HG03108 (cell line): ENCODE results near the gene BCL2.

Experiments
- ATAC-seq: cut with Tn5 transposase; IDR thresholded peaks from one replicate; pipeline ENCODE4 v1.9.1; 2021; ENCODE audit warnings: moderate library complexity; ENCODE audit not compliant: unreplicated experiment

BCL2 gene

DNA sequence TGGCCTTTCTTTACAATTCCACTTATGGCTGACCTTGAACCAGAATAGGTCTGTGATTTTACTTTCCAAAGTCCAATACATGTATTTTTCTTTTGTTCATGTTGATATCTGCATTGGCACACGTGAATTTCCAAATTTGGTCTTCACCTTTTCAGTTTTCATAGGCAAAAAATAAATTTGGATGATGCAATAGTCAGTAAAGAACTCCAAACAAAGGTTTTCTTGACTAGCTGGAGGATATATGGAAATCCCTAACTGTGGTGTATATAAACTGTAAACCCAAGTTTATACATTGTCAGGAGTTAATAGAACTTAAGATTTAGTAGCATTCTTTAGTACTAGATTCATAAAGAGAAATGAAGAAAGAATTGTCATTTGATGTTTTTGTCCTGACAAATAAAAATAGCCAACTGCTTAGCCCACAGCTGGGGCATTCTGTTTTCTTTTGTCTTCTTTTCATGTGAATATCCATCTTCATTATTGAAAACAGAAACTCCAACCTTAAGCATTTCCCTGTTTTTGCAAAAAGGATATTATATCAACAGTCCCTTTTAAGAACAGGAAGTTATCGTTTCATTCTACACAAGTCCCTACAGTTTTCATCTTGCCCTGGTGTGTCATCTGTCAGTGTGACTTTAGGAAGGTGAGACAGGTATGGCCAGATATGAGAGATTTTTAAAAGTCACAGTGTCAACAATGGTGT is 132.9 kb downstream of the BCL2 start:
- no peak for ATAC-seq

DNA sequence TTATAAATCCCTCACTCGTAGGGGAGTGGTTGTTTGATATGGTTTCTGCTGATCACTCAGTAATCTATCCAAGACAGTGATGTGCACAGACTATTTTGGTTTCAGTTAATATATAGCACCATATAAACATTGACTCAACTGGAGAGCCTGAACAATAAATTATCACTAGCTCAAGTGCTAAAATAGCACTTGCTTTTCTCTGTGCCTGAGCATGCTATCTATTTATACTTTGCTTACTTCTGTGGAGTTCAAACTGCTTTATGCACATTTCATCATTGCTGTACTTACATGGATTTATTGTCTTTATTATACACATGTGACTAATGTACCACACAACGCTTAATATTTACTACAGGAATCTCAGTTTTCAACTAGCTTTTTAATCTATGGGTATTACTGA is 133.6 kb downstream of the BCL2 start:
- no peak for ATAC-seq

DNA sequence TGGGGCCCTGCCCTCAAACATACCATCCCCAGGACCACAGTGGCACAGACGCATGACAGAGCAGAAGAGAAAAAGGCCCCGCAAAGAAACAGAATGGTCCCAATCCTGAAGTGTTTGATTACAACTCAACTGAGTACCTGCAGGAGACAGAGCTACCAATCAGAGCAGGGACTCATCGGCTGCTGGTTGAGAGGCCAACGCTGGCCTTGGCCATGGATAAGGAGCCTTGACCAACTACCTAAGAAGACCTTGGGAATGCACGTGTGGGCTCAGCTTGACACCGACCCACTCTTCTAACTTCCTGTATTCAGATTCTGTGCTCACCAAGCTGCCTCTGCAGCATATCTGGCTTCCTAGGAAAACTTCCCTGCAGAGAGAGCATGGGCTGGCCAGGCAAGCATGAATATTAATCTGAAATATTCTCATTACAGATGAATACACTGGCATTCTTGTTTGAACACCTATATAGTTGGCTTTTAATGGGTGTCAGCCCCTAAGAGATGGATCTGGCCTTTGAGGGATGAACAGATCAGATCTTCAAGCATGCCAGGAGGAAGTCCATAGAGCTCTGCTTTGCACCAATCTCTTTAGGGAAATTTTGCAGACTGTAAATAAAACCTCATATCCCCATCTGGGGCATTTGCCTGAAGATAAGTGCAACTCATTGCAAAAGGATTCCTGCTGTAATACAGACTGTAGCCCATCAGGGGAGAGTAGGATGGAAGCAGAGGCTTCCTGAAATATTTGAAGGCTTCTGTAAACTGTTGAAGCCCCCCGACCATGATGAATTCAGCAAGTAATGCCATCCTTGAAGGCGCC is 135.4 kb downstream of the BCL2 start:
- ATAC-seq, result no peak

DNA sequence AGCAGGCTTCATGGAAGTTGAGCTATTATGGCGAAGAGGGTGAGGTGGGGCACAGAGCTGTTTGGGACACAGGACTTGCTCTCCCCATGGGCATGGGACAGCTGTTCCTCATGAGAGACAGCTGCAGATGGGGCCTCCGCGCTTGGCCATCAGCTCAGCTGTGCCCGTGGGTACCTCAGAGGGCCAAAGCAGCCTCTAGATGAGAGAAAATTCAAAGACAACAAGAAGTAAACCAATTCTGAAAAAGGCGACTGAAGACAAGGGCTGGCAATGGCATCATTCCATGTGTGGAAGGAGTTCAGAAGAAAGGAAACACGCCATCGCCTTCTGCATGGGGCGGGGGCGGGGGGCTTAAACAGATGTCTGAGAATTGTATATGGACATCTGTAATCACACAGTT is 136.2 kb downstream of the BCL2 start:
- ATAC-seq, result no peak

DNA sequence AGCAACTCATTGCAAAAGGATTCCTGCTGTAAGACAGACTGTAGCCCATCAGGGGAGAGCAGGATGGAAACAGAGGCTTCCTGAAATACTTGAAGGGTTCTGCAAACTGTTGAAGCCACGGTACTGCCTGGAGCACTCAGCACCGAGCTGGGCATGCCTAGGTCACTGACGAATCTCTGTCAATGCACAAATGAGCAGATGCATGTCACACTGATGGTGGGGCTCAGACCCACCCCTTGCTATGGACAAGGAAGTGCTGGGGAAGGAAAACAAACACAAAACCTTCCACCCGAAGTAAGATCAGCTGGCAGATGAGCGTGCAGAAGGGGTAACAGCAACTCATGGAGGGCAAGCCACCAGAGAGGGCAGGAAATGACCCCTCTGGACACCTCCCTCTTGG is 136.7 kb downstream of the BCL2 start:
- ATAC-seq, result no peak

DNA sequence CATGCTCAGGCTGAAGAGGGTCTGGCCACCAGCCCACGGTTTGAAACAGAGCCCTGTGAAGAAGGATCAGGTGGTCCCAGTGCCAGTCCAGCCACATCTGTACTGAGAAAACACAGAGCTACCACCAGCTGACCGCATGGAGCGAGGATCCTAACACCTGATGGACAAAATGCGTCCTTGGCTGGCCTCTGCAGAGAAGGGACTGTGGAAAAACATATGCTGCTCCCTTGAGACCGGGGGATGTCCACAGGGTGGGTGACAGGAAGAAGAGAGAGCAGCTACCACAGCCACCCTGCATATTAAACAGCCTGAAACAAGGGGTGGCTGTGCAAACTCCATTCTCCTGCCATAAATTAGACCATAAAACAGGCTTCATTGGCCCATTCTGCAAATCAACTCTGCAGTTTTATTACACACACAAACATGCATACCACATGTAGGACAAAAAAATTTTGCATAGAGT is 137.2 kb downstream of the BCL2 start:
- ATAC-seq, result no peak

DNA sequence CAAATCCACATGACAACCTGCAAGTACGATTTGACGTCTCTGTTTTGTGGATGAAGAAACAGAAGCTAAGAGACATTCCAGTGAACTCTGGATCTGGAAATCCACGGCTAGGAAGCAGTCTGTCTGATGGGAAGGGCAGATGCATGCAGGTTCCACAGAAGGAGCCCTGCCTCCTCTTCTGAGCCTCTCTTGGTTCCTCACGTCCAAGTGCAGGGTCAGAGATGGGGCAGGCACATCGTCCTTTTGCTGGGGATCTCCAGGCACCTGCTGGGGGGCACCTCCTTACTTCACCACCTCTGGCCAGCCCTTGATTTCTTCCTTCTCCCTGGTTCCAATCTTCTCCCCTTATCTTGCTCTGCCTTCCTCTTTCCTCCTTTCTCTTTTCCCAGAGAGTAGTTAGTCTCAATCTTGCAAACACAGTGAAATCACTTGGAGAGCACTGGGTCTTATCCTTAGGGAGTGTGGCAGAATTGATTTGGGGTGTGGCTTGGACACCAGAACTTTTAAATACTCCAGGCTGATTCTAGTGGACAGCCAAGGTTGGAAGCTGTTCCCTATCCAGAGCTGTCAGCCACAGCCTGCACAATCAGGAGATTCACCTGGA is 137.8 kb downstream of the BCL2 start:
- ATAC-seq, result no peak

DNA sequence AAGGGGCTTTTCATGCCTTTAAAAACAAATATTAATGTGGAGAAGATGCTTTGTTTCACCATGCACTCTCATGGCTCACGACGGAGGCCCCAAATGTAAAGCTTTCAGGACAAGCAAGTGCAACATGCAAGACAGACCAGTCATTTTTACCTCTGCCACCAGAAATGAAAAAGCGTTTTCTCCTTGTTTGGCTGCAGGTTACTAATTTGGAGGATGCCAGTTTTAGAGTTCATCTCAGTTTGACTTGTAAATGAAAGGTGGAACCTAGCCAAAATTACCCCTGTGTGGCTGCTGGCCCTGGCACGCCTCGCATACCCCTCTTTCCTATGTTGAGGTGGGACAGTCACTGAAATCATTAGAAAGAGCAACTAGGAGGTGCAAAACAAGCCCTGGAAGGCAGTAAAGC is 138.6 kb downstream of the BCL2 start:
- peak; percentile 39 for ATAC-seq

DNA sequence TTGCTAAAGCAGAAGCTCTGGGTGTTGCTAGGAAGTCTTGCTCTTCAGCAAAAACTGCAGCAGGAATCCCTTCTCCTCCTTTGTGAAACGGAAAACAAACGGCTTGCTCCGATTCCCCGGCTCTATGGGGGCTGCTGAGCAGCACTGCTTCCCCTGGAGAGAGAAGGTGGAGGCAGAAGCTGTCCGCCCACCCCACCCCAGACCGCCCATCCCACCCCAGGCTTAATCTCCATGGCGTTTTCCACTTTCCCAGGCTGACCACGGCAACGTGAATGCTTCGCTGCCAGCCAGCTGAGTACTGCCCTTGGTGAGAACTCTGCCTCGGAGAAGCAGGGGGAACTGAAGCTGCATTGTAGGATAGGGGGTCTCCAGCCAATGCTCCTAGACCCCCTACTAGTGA is 139.2 kb downstream of the BCL2 start:
- ATAC-seq, result no peak

DNA sequence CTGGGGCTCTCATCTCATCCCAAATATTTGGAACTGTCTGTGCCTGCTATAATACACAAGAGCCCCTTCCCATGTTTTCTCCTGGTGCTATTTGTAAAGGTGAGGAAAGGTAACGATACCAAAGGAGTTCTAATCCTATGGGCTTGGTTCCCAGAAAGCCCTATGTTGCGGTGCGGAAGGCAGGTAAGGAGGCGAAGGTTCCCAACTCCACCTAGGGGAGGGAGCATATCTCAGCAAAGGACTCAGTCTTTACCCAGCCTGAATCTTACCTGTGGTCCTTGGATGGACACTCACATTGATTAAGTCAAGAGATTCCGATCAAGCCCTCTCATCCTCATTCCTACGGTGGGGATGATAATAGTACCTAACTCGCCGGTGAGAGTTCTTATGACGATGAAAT is 140.1 kb downstream of the BCL2 start:
- ATAC-seq, result no peak

DNA sequence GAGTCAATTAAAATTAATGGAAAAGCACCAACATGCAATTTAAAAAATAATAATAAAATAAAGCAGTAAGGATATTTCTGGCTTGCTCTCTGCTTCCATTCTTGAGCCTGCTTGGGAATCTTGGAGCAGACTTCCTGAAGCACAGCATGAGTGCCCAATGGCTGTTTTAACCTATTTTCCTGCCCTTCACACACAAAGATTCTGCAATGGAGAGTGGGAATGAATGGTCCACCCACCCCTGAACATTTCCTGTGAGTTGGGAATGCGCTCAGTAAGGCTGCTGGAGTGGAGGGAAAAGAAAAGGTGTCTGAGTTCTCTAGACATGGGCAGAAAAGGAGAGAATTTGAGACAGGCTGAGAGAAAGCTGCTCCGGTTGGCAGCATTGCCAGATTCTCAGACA is 140.6 kb downstream of the BCL2 start:
- no peak for ATAC-seq

DNA sequence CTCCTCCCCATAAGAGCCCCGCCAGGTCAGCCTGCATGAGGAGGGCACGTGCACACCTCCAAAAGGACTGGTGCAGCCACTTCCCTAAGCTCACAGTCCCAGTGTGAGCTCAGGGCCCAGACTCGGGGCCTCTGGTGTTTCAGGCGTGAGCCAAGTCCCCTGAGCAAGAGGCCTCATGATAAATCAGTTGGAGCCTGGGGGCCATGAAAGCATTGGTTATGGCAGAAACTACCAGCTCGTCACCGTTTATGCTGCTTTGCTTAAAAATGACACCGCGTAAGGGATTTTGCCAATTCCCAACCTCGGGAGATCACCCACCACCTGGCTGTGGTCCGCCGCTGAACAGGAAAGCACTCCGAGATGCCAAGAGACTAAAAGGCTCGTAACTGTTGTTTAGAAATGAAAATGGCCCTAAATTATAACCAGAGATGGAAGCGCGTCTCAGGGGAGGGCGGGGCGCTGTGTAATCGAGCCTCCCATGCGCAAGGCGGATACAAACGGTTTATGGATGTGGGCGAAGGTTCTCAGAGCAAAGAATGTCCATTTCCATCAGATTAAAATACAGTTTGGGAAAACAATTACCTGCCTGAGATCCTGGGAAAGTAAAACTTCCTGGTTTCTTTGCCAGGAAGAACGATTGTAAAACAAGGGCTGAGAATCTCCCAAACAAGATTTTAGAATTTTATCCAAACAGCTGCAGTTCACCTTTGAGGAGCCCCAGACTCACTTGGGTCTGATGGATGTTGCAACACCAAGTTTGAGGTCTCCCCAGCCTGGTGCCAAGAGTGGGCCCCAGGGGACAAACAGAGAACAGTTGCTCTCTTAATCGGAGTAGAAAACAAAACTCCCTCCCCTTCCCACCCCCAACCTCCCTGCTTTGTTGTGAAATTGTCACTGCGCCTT is 141.4 kb downstream of the BCL2 start:
- no peak for ATAC-seq

DNA sequence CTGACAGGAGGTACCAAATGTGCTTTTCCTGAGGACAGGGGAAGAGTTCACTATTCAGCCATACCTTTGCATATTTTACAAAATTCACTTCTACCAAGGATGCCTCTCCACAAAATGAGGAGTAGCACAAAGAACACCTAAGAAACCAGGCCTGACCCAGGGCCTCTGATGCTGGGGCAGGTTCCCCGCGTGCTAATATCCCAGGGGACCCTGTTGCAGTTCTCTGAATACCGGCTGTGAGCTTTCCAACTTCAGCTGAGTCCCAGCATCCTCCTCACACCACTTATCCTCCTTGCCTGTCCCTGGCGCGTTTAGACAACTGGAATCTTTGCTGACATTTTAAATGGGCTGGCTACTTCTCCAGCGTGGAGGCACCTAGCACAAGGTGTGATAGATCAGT is 142.3 kb downstream of the BCL2 start:
- no peak for ATAC-seq

DNA sequence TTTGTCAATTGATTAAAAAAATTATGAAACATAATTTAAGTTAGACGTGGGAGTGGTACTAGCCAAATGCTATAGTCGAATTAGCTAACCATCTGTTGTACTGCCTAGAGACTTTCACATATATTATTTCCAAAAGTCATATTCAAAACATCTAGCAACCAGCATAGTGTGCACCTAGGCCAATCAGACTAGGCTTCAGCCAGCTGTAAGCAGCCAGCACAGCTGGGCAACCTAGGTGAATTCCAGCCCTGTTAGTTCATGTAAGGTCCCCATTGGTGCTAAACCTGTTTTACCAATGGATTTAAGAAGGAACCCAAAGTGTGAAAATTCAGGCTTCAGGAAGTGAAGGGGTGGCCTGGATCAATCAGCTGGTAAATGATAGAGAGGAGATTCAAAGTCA is 144.3 kb downstream of the BCL2 start:
- no peak for ATAC-seq

DNA sequence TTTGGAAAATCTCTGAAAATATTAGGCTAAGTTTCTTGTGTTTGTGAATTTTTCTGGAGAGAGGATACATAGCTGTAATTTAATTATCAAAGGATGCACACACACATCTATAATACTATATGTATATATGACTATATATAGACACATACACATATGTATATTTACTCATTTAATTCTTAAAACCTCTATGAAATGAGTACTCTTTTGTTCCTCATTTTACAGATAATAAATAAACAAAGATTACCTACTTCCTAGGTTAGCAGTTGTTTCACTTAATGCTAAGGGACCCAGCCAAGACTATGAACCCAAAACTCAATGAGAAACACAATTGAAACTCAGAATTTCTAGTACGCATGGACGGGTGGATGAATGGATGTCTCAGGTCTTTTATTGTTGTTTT is 145.6 kb downstream of the BCL2 start:
- no peak for ATAC-seq

DNA sequence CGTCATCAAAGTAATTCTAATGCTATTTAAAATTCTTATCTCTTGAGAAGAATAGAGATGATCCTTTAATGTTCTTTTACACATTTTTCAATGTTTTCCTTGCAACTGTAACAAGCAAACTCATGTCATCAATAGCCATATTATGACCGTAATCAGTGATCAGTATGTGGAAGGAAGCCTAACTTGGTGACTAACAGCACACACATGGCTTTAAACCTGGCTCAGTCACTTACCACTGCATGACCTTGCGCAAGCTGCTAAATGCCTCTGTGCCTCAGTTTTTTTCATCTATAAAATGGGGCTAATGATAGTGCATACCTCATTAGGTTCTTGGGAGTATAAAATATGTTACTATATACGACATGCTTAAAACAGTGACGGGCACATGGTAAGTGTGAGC is 149.7 kb downstream of the BCL2 start:
- ATAC-seq, result no peak

DNA sequence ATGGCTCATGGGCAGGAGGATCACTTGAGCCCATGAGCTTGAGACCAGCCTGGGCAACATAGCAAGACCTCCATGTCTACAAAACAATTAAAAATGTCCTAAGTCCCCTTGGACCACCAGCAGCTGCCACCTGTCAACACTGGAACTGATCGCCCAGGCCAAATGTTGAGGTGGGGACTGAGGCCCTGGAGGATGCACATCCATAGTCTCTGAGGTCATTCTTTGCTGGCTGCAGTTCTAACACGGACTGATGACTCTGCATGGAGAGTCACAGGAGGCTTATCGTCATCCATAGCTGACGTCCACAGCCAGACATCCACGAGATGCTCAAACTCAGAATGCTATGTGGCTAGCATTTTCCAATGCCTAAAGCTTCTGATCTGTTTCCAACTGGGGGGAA is 151.3 kb downstream of the BCL2 start:
- no peak for ATAC-seq

DNA sequence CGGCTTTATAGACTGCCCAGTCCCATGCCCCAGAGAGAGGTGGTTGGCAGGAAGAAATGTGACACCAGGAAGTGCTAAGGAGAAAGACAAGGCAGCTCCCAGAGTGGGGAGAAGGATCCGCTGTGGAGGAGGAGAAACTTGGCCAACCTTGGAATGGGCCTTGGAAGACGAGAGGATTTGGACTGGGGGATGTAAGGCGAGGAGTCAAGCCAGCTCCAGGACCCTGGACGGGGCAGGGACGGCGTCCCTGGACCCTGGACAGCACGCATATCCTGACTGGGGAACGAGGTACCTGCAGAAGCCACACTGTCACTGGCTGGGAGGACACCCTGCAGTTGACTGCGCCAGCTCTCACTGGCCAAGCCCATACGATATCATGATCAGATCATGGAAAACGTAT is 153.4 kb downstream of the BCL2 start:
- no peak for ATAC-seq

DNA sequence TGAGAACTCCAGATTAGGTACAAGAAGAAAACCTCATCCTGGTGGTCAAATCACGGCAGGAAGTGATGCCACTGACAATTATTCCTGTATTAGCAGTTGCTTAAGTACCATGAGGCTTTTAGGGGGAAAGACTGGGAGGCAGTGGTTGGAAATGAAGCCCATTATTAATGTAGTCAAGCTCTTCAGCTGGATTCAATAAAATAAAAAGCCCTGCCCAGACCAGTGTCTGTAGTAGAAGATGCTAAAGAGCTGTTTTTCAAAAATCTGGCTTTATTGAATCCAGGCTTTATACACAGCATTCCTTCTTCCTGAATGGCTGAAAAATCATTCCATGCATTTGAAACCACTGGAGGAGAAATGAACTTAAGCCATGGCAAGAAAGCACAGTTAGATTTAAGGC is 155.2 kb downstream of the BCL2 start:
- no peak for ATAC-seq

DNA sequence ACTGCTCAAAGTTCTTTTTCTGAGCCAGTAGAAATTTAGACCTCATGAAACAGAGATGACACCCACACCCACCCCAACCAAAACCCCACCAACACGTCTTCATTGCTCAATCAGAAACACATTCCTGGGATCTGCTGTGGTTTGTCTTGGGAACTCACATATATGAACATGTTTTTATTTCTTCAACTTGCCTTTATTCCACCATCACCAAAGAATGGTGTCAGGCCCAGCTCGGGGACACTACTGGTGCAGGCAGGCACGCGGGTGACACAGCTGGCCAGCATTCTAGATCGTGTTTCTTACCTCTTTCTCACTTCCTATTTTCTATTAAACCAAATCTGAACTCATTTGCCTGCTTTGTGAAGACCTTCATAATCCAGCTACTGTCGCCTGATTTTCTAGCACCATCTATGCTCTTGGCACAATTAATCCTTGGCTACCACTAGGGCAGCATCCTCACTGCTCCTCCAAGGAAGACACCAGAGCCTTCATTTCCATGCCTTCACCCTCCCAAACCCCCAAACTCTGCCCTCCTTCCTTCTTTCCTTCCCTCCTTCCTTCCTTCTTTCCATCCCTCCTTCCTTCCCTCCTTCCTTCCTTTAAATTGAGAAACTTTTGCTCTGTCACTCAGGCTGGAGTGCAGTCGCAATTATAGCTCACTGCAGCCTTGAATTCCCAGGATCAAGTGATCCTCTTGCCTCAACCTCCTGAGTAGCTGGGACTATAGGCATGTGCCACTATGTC is 157.1 kb downstream of the BCL2 start:
- ATAC-seq, result peak; percentile 20
